ENCODE results near the gene GSDME.

DNA sequence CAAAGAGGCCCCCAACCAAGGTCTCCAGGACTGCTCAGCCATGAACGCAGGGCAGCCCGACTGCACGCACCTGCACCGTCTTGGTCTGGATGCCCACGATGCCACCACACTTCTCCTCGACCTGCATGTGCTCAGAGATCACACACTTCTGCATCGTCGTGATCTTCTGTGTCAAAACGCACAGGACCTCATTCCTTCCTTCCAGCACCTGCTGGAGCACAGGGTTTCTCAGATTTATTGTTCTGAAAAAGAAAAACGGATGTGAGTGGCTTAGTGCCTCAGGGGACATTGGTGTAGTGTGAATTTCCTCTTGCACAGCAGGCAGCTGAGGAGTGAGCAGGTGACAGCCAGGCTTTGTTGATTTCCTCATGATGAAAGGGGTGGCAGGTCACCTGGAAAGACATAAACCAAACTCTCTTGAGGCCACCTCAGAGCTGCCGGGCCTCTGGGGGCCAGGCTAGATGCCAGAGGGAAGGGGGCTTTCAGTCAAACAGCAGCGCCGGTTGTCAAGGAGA lies 38.2 kb downstream of the GSDME start:
- TF ChIP-seq, protein P1, sequence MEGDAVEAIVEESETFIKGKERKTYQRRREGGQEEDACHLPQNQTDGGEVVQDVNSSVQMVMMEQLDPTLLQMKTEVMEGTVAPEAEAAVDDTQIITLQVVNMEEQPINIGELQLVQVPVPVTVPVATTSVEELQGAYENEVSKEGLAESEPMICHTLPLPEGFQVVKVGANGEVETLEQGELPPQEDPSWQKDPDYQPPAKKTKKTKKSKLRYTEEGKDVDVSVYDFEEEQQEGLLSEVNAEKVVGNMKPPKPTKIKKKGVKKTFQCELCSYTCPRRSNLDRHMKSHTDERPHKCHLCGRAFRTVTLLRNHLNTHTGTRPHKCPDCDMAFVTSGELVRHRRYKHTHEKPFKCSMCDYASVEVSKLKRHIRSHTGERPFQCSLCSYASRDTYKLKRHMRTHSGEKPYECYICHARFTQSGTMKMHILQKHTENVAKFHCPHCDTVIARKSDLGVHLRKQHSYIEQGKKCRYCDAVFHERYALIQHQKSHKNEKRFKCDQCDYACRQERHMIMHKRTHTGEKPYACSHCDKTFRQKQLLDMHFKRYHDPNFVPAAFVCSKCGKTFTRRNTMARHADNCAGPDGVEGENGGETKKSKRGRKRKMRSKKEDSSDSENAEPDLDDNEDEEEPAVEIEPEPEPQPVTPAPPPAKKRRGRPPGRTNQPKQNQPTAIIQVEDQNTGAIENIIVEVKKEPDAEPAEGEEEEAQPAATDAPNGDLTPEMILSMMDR (IDR thresholded peaks at IDR 0.05) = no peak
- no peak for TF ChIP-seq ZFX (IDR thresholded peaks at IDR 0.05; ENCODE audit: borderline replicate concordance)
